ENCODE results near the gene EFHD1. TPM values are rescaled to one million over a fixed set of nuclear protein-coding genes. Genes with fewer than 3 reads are reported as not detected.
"Not testable (repeated sequence)": the region's sequence is repeated elsewhere in the genome, so short reads cannot be mapped to it uniquely, and the experiment has no call there.

Gene EFHD1
- total RNA-seq, 1 experiment from 2014 or later = 0.58 TPM

DNA sequence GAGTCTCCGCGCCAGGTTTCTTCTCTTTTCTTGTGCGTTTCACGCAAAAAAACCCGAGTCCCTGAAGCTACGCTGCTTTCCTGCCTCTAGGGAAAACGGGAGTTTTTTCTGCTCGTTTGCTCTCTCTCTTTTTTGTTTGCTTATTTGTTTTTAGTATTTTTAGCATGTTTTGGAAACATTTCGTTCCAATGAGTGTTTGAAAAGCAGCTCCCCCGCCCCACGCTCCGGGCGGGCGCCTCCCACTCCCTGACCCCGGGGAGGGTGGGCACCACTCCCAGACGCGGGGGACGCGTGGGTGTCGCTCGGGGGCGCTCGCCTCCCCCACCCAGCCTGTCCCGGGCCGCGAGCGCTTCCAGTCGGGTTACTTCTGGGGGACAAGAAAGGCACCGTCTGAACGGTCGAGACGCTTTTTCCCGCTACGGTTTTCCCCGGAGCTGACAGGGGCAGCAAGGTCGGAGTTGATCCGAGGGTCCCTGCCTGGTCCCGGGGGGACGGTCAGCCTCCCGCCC is 446 bp upstream of the EFHD1 start:
- POLR2A ChIA-PET (ENCODE audit: low non-redundant PET) = no interaction called here
- peaks cover 32% of the 10 kb centered on the region for H3K27me3 ChIP-seq (replicated peaks; ENCODE audit: insufficient read depth, low read depth, low read length, poor library complexity)

DNA sequence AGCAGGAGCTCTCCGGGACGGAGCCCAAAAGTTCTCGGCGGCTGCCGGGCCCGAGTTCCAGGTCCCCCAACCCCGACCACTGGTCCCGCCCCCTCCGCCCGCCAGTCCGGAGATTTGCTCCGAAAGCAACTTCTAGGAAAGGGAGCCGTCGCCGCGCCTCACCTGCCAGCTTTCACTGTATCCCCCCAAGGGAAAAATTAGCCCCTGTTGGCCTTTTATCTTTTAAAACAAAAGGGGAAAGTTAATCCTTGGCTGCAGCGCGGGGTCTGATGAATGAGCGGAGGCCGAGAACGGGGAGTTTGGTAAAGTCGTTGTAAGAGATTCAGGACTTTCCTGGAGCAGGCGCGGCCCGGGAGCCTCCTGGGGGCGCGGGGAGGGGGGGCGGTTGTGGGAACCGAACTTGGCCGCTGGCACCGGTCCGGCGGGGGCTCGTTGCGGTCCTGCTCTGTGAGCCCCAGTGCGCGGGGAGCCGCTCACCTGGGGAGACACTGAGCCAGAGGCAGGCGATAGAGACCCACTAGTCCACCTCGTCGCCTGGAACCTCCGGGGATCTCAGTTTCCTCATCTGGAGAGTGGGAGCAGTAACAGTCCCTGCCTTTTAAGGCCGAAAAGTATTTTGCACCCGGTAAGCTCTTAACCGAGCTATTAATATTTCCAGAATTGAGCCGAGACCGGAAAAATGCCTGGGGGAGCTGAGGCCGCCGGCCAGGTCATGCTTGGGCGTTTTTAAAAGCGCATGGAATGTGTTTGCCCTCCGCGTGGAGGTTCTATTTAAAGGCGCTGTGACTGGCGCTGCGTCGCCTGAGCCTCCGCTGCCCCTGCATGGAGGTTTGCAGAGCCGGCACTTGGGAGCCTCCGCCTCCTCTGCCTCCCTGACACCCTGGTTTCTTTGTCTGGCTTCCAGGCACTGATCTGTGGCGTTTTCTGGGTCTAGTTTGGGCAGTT is 1.1 kb downstream of the EFHD1 start:
- Histone ChIP-seq H3K9me3 (ENCODE audit: low read depth, low read length, poor library complexity, severe bottlenecking) (no peaks in the 10 kb centered on the region), H3K36me3 (ENCODE audit: insufficient read depth, low read length, poor library complexity, severe bottlenecking) (no peaks in the 10 kb centered on the region), H3K4me3 (ENCODE audit: low read depth, low read length, poor library complexity, severe bottlenecking) (peak overlapping the region; percentile 50), H3K4me1 (ENCODE audit: insufficient read depth, low read length, poor library complexity, severe bottlenecking) (peaks cover 9% of the 10 kb centered on the region), H3K27me3 (replicated peaks; ENCODE audit: insufficient read depth, low read depth, low read length, poor library complexity) (peaks cover 32% of the 10 kb centered on the region), H3K27ac (ENCODE audit: low read depth, low read length, poor library complexity, severe bottlenecking) (no peak overlapping the region)
- DNase-seq (ENCODE audit: low spot score) = no peak
- no peak for TF ChIP-seq EZH2 (IDR thresholded peaks at IDR 0.05; ENCODE audit: borderline replicate concordance, low read depth, low read length, poor library complexity, severe bottlenecking)
- intact Hi-C loops (cut with micrococcal nuclease; ENCODE audit: unreplicated experiment) = no loop called here
- ChIA-PET CTCF (no interaction called here), POLR2A (ENCODE audit: low non-redundant PET) (no interaction called here)
- no TSS peak for BruUV-seq (replicated peaks)

More for the DNA sequence above, 446 bp upstream of the EFHD1 start:
- BruUV-seq (replicated peaks) = no TSS peak
- TF ChIP-seq, protein P1, sequence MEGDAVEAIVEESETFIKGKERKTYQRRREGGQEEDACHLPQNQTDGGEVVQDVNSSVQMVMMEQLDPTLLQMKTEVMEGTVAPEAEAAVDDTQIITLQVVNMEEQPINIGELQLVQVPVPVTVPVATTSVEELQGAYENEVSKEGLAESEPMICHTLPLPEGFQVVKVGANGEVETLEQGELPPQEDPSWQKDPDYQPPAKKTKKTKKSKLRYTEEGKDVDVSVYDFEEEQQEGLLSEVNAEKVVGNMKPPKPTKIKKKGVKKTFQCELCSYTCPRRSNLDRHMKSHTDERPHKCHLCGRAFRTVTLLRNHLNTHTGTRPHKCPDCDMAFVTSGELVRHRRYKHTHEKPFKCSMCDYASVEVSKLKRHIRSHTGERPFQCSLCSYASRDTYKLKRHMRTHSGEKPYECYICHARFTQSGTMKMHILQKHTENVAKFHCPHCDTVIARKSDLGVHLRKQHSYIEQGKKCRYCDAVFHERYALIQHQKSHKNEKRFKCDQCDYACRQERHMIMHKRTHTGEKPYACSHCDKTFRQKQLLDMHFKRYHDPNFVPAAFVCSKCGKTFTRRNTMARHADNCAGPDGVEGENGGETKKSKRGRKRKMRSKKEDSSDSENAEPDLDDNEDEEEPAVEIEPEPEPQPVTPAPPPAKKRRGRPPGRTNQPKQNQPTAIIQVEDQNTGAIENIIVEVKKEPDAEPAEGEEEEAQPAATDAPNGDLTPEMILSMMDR (conservative IDR thresholded peaks at IDR 0.05; ENCODE audit: low read depth, low read length) = peak; percentile 31; the same call in 1 of the 2 replicates
- no peak for TF ChIP-seq EZH2 (IDR thresholded peaks at IDR 0.05; ENCODE audit: borderline replicate concordance, low read depth, low read length, poor library complexity, severe bottlenecking)
- intact Hi-C loops (cut with micrococcal nuclease; ENCODE audit: unreplicated experiment) = no loop called here
- Histone ChIP-seq H3K27ac (ENCODE audit: low read depth, low read length, poor library complexity, severe bottlenecking) (no peak overlapping the region), H3K4me3 (ENCODE audit: low read depth, low read length, poor library complexity, severe bottlenecking) (peak overlapping the region; percentile 50), H3K36me3 (ENCODE audit: insufficient read depth, low read length, poor library complexity, severe bottlenecking) (no peaks in the 10 kb centered on the region), H3K9me3 (ENCODE audit: low read depth, low read length, poor library complexity, severe bottlenecking) (no peaks in the 10 kb centered on the region), H3K4me1 (ENCODE audit: insufficient read depth, low read length, poor library complexity, severe bottlenecking) (peaks cover 9% of the 10 kb centered on the region)
- DNase-seq (ENCODE audit: low spot score) = peak; percentile 41
- CTCF ChIA-PET = no interaction called here

DNA sequence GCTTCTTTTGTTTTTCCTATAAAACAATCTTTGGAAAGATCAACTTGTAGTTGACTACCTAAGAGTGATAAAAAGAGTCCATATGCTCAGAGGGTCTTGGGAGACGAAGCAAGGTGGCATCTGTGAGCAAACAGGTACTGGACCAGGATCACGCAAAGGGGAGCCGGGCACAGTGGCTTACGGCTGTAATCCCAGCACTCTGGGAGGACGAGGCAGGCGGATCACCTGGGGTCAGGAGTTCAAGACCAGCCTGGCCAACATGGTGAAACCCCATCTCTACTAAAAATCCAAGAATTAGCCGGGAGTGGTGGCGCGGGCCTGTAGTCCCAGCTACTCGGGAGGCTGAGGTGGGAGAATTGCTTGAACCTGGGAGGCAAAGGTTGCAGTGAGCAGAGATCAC is 2.0 kb downstream of the EFHD1 start:
- BruUV-seq (replicated peaks); intact Hi-C loops (cut with micrococcal nuclease; ENCODE audit: unreplicated experiment); H3K27ac ChIP-seq (ENCODE audit: low read depth, low read length, poor library complexity, severe bottlenecking); POLR2A ChIA-PET (ENCODE audit: low non-redundant PET); H3K4me1 ChIP-seq (ENCODE audit: insufficient read depth, low read length, poor library complexity, severe bottlenecking); CTCF ChIA-PET; DNase-seq (ENCODE audit: low spot score); H3K4me3 ChIP-seq (ENCODE audit: low read depth, low read length, poor library complexity, severe bottlenecking); H3K9me3 ChIP-seq (ENCODE audit: low read depth, low read length, poor library complexity, severe bottlenecking); H3K36me3 ChIP-seq (ENCODE audit: insufficient read depth, low read length, poor library complexity, severe bottlenecking): not testable (repeated sequence)
- peaks cover 32% of the 10 kb centered on the region for H3K27me3 ChIP-seq (replicated peaks; ENCODE audit: insufficient read depth, low read depth, low read length, poor library complexity)

DNA sequence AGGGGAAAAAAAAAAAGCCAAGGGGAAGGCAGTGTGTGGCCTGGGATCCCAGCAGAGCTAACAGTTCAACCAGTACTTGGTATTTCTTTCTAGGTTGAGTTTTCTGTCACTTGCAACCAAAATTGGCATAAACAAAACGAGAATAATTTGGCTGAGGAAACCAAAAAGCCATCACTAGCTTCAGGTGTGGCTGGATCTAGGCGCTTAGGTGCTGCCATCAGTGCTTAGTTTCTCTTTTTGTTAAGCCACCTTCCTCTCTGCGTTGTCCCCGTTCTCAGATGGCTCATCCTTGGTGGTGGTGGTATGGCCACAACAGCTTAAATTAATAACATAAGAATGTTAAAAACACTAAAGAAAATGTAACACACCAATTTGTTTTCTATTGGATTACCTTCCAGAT is 2.4 kb downstream of the EFHD1 start:
- peaks cover 32% of the 10 kb centered on the region for H3K27me3 ChIP-seq (replicated peaks; ENCODE audit: insufficient read depth, low read depth, low read length, poor library complexity)
- ChIA-PET CTCF (no interaction called here), POLR2A (ENCODE audit: low non-redundant PET) (no interaction called here)
- intact Hi-C loops (cut with micrococcal nuclease; ENCODE audit: unreplicated experiment) = no loop called here
- TF ChIP-seq EZH2 (IDR thresholded peaks at IDR 0.05; ENCODE audit: borderline replicate concordance, low read depth, low read length, poor library complexity, severe bottlenecking) = no peak
- TF ChIP-seq, protein P1 (conservative IDR thresholded peaks at IDR 0.05; ENCODE audit: low read depth, low read length) = no peak
- no peak overlapping the region for H3K4me3 ChIP-seq (ENCODE audit: low read depth, low read length, poor library complexity, severe bottlenecking)
- no peak for DNase-seq (ENCODE audit: low spot score)
- H3K27ac ChIP-seq (ENCODE audit: low read depth, low read length, poor library complexity, severe bottlenecking) = no peak overlapping the region
- no TSS peak for BruUV-seq (replicated peaks)
- H3K36me3 ChIP-seq (ENCODE audit: insufficient read depth, low read length, poor library complexity, severe bottlenecking) = no peaks in the 10 kb centered on the region
- H3K9me3 ChIP-seq (ENCODE audit: low read depth, low read length, poor library complexity, severe bottlenecking) = no peaks in the 10 kb centered on the region
- peaks cover 9% of the 10 kb centered on the region for H3K4me1 ChIP-seq (ENCODE audit: insufficient read depth, low read length, poor library complexity, severe bottlenecking)
